Measurements from ENCODE around the gene FOXK1.

FOXK1 gene

DNA sequence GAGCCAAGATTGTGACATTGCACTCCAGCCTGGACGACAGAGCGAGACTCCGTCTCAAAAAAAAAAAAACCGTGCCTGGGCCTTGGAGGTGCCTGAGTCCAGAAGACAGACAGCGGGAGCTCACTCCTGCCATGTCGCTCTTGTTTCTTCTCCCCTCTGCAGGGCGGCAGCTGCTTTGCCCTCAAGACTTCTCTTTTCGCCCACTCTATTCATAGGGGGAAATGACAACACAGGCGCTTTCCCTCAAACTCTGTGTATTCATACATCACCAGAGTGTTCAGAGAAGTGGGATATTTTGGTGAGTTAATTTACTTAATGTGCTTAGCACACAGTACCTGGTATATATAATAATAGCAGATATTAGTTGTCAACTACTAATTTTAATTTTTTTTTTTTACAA, 44.5 kb downstream of the FOXK1 start:
- H3K36me3 Mint-ChIP-seq (ENCODE audit: low read depth) = peaks cover 59% of the 10 kb centered on the region
- intact Hi-C loops (cut with micrococcal nuclease) = loop anchor here (1.0 to 5.0 kb wide), 3 partner anchors 11 to 44 kb away; partner anchors contain the start of gene FOXK1
- peaks cover 65% of the 10 kb centered on the region for H3K4me1 Mint-ChIP-seq (ENCODE audit: low read depth)
- H3K4me3 Mint-ChIP-seq = peak overlapping the region; percentile 79
- no peaks in the 10 kb centered on the region for H3K9me3 Mint-ChIP-seq
- H3K27ac Mint-ChIP-seq = peak overlapping the region; percentile 94
- no peaks in the 10 kb centered on the region for H3K27me3 Mint-ChIP-seq

DNA sequence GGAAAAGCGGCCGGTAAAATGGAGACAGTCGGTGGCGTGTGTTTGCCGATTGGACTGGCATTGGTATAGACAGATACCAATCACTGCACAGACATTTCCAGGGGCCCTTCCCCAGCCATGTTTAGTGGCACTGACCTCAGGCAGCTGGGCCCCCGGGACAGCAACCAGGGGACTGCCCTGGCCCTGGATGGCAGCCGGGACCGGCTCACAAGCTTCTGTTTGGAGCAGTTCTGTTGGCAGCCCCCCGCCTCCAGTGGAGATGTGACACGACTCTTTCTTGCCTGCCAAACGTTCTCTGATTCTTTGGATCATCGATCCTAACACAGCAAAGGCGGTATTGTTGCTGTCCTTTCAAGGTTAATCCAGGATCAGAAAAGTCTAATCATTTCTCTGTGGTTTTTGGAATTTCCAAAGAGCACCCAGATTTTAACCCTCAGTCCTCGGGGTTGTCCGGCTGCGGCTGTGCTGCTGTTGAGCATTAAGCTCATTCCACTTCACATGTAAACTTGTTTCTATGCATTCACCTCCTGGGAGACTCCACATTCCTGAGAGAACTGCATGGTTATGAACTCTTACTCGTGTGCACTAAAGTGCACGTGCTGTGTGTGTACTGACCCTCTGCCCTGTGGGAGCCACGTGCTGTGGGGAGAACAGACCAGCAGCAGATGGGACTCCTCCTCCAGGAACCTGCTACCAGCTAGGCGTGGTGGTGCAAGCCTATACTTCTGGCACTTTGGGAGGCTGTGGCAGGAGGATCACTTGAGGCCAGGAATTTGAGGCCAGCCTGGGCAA, 46.0 kb downstream of the FOXK1 start:
- Mint-ChIP-seq H3K27me3 (no peaks in the 10 kb centered on the region), H3K27ac (peak overlapping the region; percentile 51), H3K4me3 (no peak overlapping the region), H3K9me3 (no peaks in the 10 kb centered on the region), H3K36me3 (ENCODE audit: low read depth) (peaks cover 63% of the 10 kb centered on the region), H3K4me1 (ENCODE audit: low read depth) (peaks cover 68% of the 10 kb centered on the region)
- intact Hi-C loops (cut with micrococcal nuclease) = loop anchor here (2.0 to 5.0 kb wide), 2 partner anchors 17 to 46 kb away; partner anchors contain the start of gene FOXK1

DNA sequence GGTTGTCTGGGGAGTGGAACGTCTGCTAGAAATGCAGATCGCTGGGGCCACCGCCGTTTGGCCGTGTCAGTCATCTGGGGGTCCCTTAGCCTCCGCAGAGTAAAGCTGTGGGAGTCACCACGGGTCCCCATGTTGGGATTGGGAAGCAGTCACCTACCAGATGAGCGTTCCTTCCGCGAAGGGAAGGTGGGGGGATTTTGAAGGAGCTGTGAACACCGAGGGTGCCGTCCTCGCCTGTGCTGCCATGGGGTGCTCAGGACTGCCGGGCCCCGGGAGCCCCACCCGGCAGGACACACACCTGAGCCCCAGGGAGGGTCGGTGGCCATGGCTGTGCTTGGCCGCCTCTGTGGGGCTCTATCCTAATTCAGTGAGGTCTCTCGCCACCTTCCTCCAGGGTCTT, 47.2 kb downstream of the FOXK1 start:
- intact Hi-C loops (cut with micrococcal nuclease) = loop anchor here (5.0 kb wide), 1 partner anchor 47 kb away; the partner anchor contains the start of gene FOXK1
- Mint-ChIP-seq H3K9me3 (no peaks in the 10 kb centered on the region), H3K4me3 (no peak overlapping the region), H3K27me3 (no peaks in the 10 kb centered on the region), H3K4me1 (ENCODE audit: low read depth) (peaks cover 68% of the 10 kb centered on the region), H3K36me3 (ENCODE audit: low read depth) (peaks cover 53% of the 10 kb centered on the region), H3K27ac (peak overlapping the region; percentile 51)

DNA sequence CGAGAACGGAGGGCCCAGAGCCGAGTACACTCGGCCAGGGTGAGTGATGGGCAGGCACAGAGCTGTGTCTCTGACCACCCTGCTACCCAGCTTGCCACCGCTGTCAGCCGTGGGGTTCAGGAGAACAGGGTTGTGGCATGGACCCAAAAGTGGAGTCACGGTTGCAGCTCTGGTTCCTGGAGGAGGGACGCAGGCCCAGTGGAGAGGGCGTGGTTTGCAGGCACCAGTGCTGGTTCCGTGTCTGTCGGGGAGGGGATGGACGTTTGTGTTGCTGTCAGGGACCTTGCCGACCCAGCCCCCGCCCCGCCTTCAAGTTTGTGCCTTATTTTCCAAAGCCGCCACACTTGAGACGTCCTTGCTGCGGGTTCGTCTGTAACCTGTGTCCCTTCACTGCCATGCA, 48.2 kb downstream of the FOXK1 start:
- Mint-ChIP-seq H3K4me1 (ENCODE audit: low read depth) (peaks cover 63% of the 10 kb centered on the region), H3K27me3 (no peaks in the 10 kb centered on the region), H3K4me3 (no peak overlapping the region), H3K9me3 (no peaks in the 10 kb centered on the region), H3K27ac (no peak overlapping the region), H3K36me3 (ENCODE audit: low read depth) (peaks cover 59% of the 10 kb centered on the region)
- intact Hi-C loops (cut with micrococcal nuclease) = no loop called here

DNA sequence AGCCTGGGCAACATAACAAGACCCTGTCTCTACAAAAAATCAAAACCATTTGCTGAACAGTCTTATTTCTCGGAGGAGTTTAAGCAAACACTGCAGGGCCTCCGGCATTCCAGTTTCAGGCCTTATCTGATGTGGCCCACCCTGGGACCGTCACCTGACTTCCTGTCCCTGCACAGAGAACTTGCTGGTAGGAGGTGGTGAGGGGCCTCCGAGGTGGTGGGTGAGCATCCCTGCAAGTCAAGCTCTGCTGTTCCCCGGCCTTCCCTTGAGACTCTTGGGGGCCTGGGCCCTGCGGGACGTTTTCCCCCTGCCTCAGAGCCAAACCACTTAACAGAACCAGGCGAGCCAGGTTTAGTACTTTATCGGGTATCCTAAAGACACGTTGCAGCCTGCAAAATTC, 48.9 kb downstream of the FOXK1 start:
- Mint-ChIP-seq H3K4me3 (no peak overlapping the region), H3K4me1 (ENCODE audit: low read depth) (peaks cover 59% of the 10 kb centered on the region)

DNA sequence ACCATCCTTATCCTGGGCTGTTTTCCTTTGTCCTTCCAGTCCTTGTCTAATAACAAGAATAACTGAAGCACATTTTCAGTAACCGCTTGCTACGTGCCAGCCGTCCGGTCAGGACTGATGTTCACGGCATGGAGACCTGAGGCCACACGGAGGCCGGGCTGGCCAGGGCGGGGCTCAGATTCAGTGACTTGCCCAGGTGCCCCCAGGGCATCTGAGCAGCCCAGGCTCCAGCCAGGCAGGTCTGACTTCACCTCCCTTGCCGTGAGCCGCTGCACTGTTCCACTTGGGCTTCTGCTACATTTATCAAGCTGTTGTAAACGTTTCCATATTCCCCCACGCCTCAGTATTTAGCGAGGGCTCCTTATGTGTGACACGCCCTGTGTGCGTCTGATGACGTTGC, 49.7 kb downstream of the FOXK1 start:
- Mint-ChIP-seq H3K4me1 (ENCODE audit: low read depth) (peaks cover 56% of the 10 kb centered on the region), H3K4me3 (no peak overlapping the region), H3K36me3 (ENCODE audit: low read depth) (peaks cover 64% of the 10 kb centered on the region), H3K27ac (no peak overlapping the region), H3K9me3 (no peaks in the 10 kb centered on the region), H3K27me3 (no peaks in the 10 kb centered on the region)
- intact Hi-C loops (cut with micrococcal nuclease) = no loop called here

More for the DNA sequence above, 48.9 kb downstream of the FOXK1 start:
- intact Hi-C loops (cut with micrococcal nuclease) = no loop called here
- no peak overlapping the region for H3K27ac Mint-ChIP-seq
- H3K36me3 Mint-ChIP-seq (ENCODE audit: low read depth) = peaks cover 64% of the 10 kb centered on the region
- H3K9me3 Mint-ChIP-seq = no peaks in the 10 kb centered on the region
- no peaks in the 10 kb centered on the region for H3K27me3 Mint-ChIP-seq

DNA sequence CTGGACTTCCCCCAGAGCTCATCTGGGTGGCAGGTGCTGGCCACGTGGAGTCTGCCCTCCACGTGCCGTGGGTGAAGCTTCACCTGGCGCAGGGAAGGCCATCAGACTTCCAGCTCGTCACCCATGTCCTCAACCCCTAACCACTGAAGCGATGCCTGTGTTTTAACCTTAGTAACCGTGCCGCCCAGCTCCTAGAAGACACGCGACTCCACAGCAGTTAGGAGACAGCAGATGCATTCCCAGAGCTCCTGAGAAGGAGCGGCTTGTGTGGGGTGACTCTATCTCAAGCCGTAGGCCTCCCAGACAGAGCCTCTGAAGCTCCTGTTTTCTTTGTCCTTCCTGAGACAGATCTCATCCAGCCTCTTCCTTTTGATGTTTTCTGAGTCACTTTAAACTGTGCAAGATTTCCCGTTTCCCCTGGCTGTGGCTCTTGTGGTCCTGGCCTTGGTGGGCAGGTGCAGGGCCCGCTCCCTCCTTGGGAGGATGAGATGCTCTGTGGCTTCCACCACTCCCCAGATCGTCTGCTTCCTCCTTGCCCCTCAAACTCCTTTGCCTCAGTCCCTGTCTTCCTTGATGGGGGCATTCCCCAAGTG, 51.9 kb downstream of the FOXK1 start:
- intact Hi-C loops (cut with micrococcal nuclease) = no loop called here
- Mint-ChIP-seq H3K9me3 (no peaks in the 10 kb centered on the region), H3K27ac (peak overlapping the region; percentile 21), H3K4me3 (no peak overlapping the region), H3K36me3 (ENCODE audit: low read depth) (peaks cover 56% of the 10 kb centered on the region), H3K27me3 (no peaks in the 10 kb centered on the region), H3K4me1 (ENCODE audit: low read depth) (peaks cover 61% of the 10 kb centered on the region)

DNA sequence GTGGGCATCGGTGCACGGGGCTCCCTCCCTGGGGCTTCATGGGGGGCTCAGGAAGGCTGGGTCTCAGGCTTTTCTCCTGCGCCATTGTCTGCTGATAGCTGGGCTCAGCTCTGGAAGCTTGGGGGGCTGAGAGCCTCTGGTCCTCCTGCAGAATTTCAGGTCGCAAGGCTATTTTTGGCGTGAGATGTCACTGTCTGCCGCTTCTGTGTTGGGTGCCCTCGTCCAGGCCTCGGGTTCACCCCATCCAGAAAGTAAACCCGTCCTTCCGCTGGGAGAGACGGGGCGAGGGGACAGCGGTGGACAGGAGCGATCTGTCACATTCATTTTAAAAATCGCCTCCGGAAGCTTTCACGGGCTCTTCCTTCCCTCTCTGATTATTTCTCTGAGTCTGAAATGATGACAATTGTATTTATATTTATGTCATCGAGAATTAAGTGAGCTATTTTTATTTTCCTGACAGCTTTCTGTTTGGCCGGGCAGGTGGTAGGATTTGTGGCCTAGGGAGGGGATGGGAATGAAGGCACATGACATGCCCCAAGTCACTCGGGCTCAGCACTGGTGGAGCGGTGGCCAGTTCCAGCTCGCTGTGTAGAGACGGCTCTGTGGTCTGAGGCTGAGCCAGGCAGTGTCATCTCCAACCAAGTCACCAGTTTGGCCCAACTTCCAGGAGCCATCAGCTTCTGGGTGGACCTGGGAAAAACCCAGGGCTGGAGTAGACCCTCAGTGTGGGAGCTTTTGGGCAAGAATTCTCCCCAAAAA, 52.7 kb downstream of the FOXK1 start:
- Mint-ChIP-seq H3K4me3 (no peak overlapping the region), H3K27ac (peak overlapping the region; percentile 21), H3K27me3 (no peaks in the 10 kb centered on the region), H3K36me3 (ENCODE audit: low read depth) (peaks cover 51% of the 10 kb centered on the region), H3K9me3 (no peaks in the 10 kb centered on the region), H3K4me1 (ENCODE audit: low read depth) (peaks cover 64% of the 10 kb centered on the region)
- intact Hi-C loops (cut with micrococcal nuclease) = loop anchor here (5.0 kb wide), 1 partner anchor 32 kb away; no protein-coding TSS in a partner anchor

DNA sequence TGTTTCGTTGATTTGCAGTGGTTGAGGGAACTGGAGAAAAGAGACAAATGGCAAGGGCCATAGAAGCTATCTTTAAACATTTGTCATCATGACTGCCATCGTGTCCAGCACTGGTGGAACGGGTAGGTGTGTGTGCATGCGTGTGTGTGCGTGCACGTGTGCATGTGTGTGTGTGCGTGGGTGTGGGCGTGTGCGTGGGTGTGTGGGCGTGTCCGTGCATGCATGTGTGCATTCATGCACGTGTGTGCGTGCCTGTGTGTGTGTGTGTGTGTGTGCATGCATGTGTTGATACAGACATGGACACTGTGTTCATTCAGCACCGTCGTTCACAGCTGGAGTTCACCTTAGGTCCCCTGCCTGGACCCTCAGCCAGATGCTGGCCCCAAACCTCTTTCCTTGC, 55.2 kb downstream of the FOXK1 start:
- H3K4me1 Mint-ChIP-seq (ENCODE audit: low read depth) = peaks cover 62% of the 10 kb centered on the region
- no peak overlapping the region for H3K27ac Mint-ChIP-seq
- peaks cover 49% of the 10 kb centered on the region for H3K36me3 Mint-ChIP-seq (ENCODE audit: low read depth)
- intact Hi-C loops (cut with micrococcal nuclease) = loop anchor here (5.0 kb wide), 1 partner anchor 35 kb away; no protein-coding TSS in a partner anchor
- H3K9me3 Mint-ChIP-seq = no peaks in the 10 kb centered on the region
- no peaks in the 10 kb centered on the region for H3K27me3 Mint-ChIP-seq
- H3K4me3 Mint-ChIP-seq = no peak overlapping the region

DNA sequence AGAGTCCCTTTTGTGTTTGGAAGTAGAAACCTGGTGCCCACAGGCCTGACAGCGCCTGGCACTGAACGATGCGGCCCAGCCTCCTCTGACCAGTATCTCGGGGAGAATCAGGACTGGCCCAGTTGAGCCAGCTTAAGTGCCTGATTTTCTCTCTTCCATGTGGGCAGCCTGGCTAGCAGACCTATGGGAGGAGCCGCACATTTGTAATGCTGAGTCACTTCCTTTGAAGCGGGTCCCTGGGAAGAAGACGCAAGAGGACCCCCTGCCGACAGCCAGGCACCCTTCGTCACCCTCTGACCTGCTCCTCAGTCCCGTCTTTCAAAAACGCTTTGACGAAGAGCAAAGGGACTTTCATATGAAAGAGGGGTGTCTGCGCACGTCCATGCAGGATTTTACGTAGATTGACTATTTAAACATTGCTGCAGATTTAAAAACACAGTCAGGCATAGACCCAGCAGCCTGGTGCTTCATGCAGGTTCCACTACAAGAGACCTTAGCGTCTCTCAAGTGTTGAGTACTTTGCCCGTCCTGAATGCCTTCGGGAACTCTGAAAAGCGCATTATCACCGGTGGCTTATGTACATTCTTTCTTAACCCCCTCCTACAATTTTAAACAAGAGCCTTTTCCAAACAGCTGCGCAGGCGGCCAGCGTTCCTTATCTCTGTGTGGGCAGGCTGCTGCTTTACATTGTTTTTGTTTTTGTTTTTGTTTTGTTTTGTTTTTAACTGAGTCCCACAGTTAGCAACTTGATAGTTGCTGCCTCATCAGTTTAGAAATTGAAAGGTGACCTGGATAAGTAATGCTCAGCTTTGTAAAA, 56.8 kb downstream of the FOXK1 start:
- H3K36me3 Mint-ChIP-seq (ENCODE audit: low read depth) = peaks cover 56% of the 10 kb centered on the region
- H3K4me1 Mint-ChIP-seq (ENCODE audit: low read depth) = peaks cover 60% of the 10 kb centered on the region
- H3K27me3 Mint-ChIP-seq = no peaks in the 10 kb centered on the region
- H3K27ac Mint-ChIP-seq = peak overlapping the region; percentile 72
- H3K4me3 Mint-ChIP-seq = peak overlapping the region; percentile 50
- no peaks in the 10 kb centered on the region for H3K9me3 Mint-ChIP-seq
- intact Hi-C loops (cut with micrococcal nuclease) = loop anchor here (5.0 kb wide), 1 partner anchor 37 kb away; no protein-coding TSS in a partner anchor

DNA sequence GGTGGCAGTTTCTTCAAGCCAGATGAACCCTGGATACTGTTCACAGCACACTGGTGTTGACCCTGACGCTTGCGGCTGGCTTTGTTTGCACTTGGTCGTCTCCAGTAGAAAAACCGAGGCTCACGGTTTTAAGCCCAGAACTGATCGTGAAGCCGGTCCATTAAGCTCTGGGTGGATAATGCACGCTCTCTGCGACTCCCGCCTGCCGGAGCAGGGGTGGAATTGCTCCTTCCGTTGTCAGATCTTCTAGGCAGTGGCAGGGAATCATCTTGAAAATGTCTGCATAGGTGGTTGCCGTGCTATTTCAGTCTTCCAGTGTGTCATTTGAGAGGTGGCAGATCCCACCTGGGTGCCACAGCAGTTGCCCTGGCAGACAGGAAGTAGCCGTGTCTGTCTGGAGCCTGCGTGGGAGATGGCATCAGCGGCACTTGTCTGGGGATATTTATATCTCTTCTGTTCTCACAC, 57.5 kb downstream of the FOXK1 start:
- peaks cover 61% of the 10 kb centered on the region for H3K36me3 Mint-ChIP-seq (ENCODE audit: low read depth)
- peak overlapping the region; percentile 72 for H3K27ac Mint-ChIP-seq
- H3K4me1 Mint-ChIP-seq (ENCODE audit: low read depth) = peaks cover 61% of the 10 kb centered on the region
- H3K9me3 Mint-ChIP-seq = no peaks in the 10 kb centered on the region
- intact Hi-C loops (cut with micrococcal nuclease) = loop anchor here (5.0 kb wide), 1 partner anchor 37 kb away; no protein-coding TSS in a partner anchor
- H3K27me3 Mint-ChIP-seq = no peaks in the 10 kb centered on the region
- no peak overlapping the region for H3K4me3 Mint-ChIP-seq

DNA sequence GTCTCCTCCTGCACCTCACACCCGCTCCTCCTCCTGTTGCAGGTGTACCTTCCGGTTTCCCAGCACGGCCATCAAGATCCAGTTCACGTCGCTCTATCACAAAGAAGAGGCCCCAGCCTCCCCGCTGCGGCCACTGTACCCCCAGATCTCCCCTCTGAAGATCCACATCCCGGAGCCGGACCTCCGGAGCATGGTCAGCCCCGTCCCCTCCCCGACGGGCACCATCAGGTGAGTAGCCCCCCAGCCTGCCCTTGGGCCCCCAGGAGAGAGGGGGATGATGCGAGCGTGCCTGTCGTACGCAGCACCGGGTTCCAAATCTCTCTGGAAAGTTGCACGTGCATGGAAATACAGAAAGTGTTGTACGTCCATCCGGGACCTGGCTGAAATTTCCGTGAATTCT, 58.7 kb downstream of the FOXK1 start:
- Mint-ChIP-seq H3K4me1 (ENCODE audit: low read depth) (peaks cover 62% of the 10 kb centered on the region), H3K9me3 (no peaks in the 10 kb centered on the region), H3K27ac (no peak overlapping the region), H3K4me3 (no peak overlapping the region), H3K27me3 (no peaks in the 10 kb centered on the region), H3K36me3 (ENCODE audit: low read depth) (peaks cover 50% of the 10 kb centered on the region)
- intact Hi-C loops (cut with micrococcal nuclease) = no loop called here

DNA sequence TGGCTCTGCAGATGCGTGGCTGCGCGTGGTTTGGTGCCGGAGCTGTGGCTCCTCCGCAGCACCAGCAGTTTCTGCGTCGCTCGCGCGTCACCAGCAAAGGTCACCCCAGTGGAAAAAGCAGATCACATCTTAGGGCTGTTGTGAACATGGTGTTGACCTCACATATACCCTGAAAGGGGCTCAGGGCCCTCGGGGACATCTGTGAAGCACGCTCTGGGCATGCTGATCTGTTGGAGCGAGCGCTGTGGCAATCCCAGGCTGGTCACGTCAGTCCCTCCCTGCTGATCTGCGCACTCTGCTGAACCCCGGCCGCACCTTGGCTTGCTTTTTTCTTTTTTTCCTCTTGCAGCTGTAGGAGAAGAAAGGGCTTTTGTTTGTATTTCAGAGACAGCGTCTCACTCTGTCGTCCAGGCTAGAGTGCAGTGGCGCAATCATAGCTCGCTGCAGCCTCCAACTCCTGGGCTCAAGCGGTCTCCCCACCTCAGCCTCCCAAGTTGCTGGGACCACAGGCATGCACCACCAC, 60.0 kb downstream of the FOXK1 start:
- no peak overlapping the region for H3K27ac Mint-ChIP-seq
- no peak overlapping the region for H3K4me3 Mint-ChIP-seq
- peaks cover 61% of the 10 kb centered on the region for H3K4me1 Mint-ChIP-seq (ENCODE audit: low read depth)
- H3K9me3 Mint-ChIP-seq = no peaks in the 10 kb centered on the region
- peaks cover 50% of the 10 kb centered on the region for H3K36me3 Mint-ChIP-seq (ENCODE audit: low read depth)
- intact Hi-C loops (cut with micrococcal nuclease) = no loop called here
- H3K27me3 Mint-ChIP-seq = no peaks in the 10 kb centered on the region
